Adrenal gland (tissue), 5 donors: Measurements from ENCODE around the gene NELL2.

Experiments
- POLR2A ChIP-seq, 2 donors: fragments of 450-650 bp; IDR thresholded peaks; one replicate each; pipeline ENCODE4 v1.6.1; 2017; ENCODE audit warnings: antibody characterized with exemption in 2 of 2, mild to moderate bottlenecking in 2 of 2, moderate library complexity in 1 of 2
- TF ChIP-seq, protein P1 (sequence below), 6 experiments: fragments of 450-650 bp in 4 of 6; fragments of 200-600 bp in 2 of 6; sonication (generic) in 1 of 6; IDR thresholded peaks; 1 replicate in 5 of 6; 2 replicates in 1 of 6; pipeline versions ENCODE4 v1.5.1 to v1.8.0; 2016 to 2021; ENCODE audit warnings: antibody characterized with exemption in 6 of 6, mild to moderate bottlenecking in 2 of 6, moderate library complexity in 1 of 6
- donor health status: DM: no; HTN: no; CAD: no.

DNA sequence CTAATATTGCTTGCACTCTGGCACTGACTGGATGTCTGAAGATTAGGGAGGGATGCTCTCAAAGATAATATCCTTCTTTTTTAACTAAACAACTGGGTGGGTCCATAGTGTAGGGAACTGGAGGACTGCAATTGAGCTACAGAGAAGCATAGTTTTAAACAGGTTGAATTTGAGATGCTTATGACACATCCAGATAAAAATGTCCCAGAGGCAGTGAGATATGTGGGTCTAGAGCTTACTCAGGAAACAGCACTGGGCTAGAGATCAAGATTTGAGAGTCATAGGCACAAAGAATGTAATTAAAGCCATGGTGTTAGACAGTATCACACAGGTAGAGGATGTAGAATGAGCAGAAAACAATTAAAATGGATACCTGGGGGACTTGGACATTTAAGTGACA lies 198.4 kb downstream of the NELL2 start:
- TF ChIP-seq, protein P1, sequence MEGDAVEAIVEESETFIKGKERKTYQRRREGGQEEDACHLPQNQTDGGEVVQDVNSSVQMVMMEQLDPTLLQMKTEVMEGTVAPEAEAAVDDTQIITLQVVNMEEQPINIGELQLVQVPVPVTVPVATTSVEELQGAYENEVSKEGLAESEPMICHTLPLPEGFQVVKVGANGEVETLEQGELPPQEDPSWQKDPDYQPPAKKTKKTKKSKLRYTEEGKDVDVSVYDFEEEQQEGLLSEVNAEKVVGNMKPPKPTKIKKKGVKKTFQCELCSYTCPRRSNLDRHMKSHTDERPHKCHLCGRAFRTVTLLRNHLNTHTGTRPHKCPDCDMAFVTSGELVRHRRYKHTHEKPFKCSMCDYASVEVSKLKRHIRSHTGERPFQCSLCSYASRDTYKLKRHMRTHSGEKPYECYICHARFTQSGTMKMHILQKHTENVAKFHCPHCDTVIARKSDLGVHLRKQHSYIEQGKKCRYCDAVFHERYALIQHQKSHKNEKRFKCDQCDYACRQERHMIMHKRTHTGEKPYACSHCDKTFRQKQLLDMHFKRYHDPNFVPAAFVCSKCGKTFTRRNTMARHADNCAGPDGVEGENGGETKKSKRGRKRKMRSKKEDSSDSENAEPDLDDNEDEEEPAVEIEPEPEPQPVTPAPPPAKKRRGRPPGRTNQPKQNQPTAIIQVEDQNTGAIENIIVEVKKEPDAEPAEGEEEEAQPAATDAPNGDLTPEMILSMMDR (IDR thresholded peaks at IDR 0.05): no peak
- no peak for TF ChIP-seq POLR2A (IDR thresholded peaks at IDR 0.05)
